GM12875 (cell line): Measurements from ENCODE around the gene MDM2.

Source experiments
- H3K4me3 ChIP-seq: one replicate; pipeline ENCODE4 v1.5.1; 2011; ENCODE audit warnings: low read depth, low read length, control low read depth
- TF ChIP-seq, protein P1 (sequence below): IDR thresholded peaks from 2 replicates; pipeline ENCODE4 v1.5.1; 2011; ENCODE audit warnings: low read depth, mild to moderate bottlenecking, control low read depth, inconsistent platforms, low read length, moderate library complexity, borderline replicate concordance; ENCODE audit not compliant: insufficient read depth

MDM2 gene

DNA sequence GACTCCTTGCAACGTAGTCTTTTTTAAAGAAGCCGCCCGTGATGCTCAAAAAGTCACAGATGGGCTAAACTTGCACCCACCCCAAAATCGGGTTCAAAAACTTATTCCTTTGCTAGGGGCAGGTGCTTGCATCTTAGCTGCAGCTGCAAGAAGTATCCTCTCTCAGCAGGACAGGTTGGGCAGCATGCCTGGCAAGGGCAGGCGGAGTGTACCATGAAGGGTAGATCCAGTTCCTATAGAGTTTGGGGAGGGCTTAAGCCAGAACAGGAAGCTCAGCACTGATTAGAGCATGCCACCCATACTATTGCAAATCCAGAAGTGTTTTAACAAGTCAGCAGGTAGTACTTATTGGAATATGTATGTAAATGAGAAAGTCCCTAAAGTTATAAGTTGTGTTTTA, 76.3 kb downstream of the MDM2 start:
- no peak overlapping the region for H3K4me3 ChIP-seq
- TF ChIP-seq, protein P1, sequence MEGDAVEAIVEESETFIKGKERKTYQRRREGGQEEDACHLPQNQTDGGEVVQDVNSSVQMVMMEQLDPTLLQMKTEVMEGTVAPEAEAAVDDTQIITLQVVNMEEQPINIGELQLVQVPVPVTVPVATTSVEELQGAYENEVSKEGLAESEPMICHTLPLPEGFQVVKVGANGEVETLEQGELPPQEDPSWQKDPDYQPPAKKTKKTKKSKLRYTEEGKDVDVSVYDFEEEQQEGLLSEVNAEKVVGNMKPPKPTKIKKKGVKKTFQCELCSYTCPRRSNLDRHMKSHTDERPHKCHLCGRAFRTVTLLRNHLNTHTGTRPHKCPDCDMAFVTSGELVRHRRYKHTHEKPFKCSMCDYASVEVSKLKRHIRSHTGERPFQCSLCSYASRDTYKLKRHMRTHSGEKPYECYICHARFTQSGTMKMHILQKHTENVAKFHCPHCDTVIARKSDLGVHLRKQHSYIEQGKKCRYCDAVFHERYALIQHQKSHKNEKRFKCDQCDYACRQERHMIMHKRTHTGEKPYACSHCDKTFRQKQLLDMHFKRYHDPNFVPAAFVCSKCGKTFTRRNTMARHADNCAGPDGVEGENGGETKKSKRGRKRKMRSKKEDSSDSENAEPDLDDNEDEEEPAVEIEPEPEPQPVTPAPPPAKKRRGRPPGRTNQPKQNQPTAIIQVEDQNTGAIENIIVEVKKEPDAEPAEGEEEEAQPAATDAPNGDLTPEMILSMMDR = no peak

DNA sequence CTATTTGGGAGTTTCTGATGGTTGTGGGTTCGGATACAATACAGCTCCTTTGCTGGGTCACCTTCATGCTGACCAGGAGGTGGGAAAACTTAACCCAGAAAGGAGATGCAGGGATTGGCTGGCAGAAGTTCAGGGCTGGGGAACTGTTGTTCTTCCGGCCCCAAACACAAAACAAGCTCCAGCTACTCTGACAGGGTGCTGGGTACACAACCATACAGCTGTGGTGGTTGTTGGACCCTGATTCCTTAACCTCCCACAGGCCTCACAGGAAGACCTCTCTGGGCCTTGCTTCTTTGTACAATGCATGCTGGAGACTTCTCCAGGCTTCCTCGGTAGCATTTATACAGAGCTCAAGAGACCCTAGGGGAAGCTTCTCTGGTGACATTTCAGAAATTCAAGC, 77.4 kb downstream of the MDM2 start:
- TF ChIP-seq, protein P1 = no peak
- H3K4me3 ChIP-seq = no peak overlapping the region

DNA sequence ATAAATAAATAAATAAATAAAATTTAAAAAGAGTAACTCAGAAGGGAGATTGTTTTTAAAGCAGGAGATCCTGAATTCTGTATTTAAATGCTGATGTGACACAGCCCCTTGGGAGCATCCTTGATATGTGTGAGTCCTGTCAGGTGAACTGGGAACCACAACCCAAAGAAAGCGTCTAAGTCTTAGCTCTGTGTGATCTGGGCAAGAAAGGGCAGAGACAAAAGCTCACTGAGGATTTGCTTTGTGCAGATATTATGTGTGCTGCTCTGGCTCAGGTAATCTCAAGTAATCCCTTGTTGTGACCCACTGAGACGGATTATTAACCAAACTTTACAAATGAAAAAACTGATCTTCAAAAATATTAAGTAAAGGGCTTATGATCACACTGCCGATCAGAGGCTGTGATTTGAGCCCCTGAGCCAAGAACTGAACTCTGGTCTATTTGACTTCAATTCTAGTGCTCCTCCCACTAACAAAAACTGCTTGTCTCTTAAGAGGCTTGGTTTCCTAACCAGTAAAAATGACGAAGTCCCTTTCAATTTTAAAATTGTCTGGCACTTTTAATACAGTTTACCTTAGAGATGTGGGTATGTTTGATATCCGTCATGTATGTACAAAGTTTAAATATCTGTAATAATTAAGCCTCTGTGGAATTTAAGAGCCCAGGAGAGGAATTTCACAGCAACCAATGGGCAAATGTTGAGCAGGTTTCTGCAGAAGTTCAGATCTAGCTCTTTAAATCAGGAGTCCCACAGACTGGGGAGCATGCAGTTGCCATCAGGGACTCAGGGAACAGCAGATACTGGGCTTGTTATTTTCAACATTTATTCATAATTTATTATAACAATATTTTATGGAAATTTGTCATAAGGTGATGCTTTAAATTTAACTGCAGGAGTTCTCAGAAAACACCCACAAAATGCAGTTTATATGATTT, 78.9 kb downstream of the MDM2 start:
- TF ChIP-seq, protein P1 = no peak
- no peak overlapping the region for H3K4me3 ChIP-seq

DNA sequence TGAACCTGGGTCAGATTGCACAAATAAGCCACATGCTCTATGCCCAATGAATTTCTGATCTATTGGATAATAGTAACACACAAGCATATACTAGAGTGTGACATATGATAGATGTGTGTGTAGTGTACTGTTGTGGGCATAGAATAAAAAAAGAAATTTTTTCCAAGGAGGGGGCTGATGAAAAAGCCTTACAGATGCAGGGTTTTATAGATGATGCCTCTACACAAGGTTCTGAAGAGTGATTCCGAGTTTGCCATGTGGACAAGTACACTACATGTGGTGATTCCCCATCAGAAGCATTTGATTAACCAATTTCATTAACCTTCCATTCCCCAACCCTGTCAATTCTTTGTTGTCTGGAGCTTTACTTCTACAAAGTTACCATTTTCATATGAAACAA, 79.7 kb downstream of the MDM2 start:
- no peak overlapping the region for H3K4me3 ChIP-seq
- TF ChIP-seq, protein P1 = no peak

DNA sequence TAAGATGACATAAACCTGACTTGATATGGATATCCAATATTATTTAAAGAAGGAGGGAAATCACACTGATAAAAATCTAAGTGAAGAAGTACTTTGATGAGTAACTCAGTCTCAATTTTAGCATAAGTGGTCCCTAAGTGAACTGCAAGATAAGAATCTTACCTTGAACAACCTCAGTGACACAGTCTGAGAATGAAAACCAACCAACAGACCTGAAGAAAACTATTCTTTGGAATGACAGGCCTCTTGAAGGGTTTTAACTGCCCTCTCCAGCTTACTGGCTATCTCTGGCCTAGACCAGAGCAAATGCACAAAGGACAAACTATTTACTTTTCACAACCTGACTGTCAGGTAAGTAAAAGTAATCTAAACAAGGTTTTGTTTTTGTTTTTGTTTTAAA, 80.3 kb downstream of the MDM2 start:
- no peak overlapping the region for H3K4me3 ChIP-seq
- TF ChIP-seq, protein P1 = no peak

DNA sequence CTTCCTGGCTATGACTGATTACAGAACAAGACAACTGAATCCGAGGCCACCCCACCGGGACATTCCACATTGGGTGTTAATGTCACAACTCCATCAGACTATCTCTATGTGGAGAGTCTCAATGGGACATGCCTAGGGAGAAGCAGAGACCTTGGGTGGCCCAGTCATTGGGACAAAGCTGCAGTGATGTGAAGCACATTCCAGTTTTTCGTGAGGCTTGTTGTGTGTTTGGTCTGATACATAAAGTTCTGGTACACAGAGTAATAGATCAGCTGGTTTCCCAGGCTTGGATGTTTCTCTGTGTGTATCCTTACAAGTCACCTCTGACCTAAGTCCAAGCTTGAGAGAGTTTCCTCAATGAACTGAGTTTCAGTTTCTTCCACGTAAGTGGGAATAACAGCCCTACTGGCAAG, 82.7 kb downstream of the MDM2 start:
- TF ChIP-seq, protein P1 = no peak
- H3K4me3 ChIP-seq = no peak overlapping the region

DNA sequence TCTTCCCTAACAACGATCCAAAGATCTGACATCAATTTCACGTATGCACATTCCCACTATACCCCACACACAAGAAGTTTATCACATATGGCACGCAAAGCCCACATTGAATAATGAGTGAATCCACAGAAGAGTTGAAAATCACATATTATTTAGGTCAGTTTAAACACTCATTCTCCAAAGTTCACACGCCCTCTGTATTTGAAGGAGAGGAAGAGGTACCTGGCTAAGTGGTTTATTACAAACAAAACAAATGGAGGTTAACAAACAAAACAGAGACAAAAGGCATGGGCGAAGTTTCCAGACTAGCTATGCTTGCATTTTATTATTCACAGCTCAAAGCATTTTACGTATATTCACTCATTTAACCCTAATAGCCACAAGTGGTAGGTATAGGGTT, 83.2 kb downstream of the MDM2 start:
- no peak overlapping the region for H3K4me3 ChIP-seq
- TF ChIP-seq, protein P1 = no peak
